HEK293 (cell line): ENCODE measurements around the gene FOXB1.
A peak's percentile ranks its signal among the peaks of the same experiment; 100 is the strongest.

ENCODE experiments used
- CTCF ChIA-PET: fragments of 350-600 bp; formaldehyde crosslinking; extraction: SDS; loops from one replicate; lab custom pipeline; 2021; ENCODE audit warnings: antibody characterized with exemption; lab: Yijun Ruan, JAX
- POLR2A ChIA-PET: fragments of 300-600 bp; formaldehyde crosslinking; extraction: SDS; loops from one replicate; lab custom pipeline; 2020; ENCODE audit warnings: antibody characterized with exemption, inconsistent platforms; lab: Yijun Ruan, JAX
- H3K27ac ChIP-seq: fragments of 200-500 bp; sonication (Bioruptor generic); 2 replicates; pipeline ENCODE4 v1.5.1; 2014; ENCODE audit warnings: low read depth, low read length, control low read depth, inconsistent platforms; ENCODE audit errors: extremely low read depth
- H3K36me3 ChIP-seq, 2 experiments: fragments of 200-500 bp in 1 of 2; sonication (Bioruptor generic) in 1 of 2; 1 replicate in 1 of 2; 2 replicates in 1 of 2; pipeline ENCODE4 v1.5.1; 2014 to 2017; ENCODE audit warnings: inconsistent platforms in 2 of 2, low read length in 2 of 2; ENCODE audit not compliant: control insufficient read depth in 2 of 2, insufficient read depth in 1 of 2
- H3K4me1 ChIP-seq: fragments of 200-500 bp; sonication (Bioruptor generic); 2 replicates; pipeline ENCODE4 v1.5.1; 2014; ENCODE audit warnings: mild to moderate bottlenecking, low read length, inconsistent platforms; ENCODE audit not compliant: control insufficient read depth, insufficient read depth
- H3K4me3 ChIP-seq: 2 replicates; pipeline ENCODE4 v1.5.1; 2011; ENCODE audit warnings: low read depth, mild to moderate bottlenecking, control low read depth, low read length, moderate library complexity
- H3K9me3 ChIP-seq: fragments of 200-500 bp; sonication (Bioruptor generic); 2 replicates; pipeline ENCODE4 v1.5.1; 2014; ENCODE audit warnings: low read depth, low read length, inconsistent platforms; ENCODE audit not compliant: control insufficient read depth, insufficient read depth
- KLF9 ChIP-seq: fragments of 450-650 bp; formaldehyde crosslinking; IDR thresholded peaks from 2 replicates; pipeline ENCODE4 v1.5.1; 2016; ENCODE audit warnings: missing biosample characterization, missing genetic modification characterization, low read depth
- SCRT1 ChIP-seq: fragments of 450-650 bp; formaldehyde crosslinking; IDR thresholded peaks from 2 replicates; pipeline ENCODE4 v1.5.1; 2016; ENCODE audit warnings: missing biosample characterization, missing genetic modification characterization, borderline replicate concordance
- SP2 ChIP-seq: fragments of 450-650 bp; formaldehyde crosslinking; IDR thresholded peaks from 2 replicates; pipeline ENCODE4 v1.5.1; 2016; ENCODE audit warnings: missing biosample characterization, missing genetic modification characterization
- TCF7L2 ChIP-seq: IDR thresholded peaks from 2 replicates; pipeline ENCODE4 v1.6.1; 2011; ENCODE audit warnings: low read depth, mild to moderate bottlenecking, inconsistent platforms, low read length, moderate library complexity, borderline replicate concordance
- ZFP41 ChIP-seq: fragments of 450-650 bp; formaldehyde crosslinking; IDR thresholded peaks from 2 replicates; pipeline ENCODE4 v1.5.1; 2016; ENCODE audit warnings: missing biosample characterization, missing genetic modification characterization, borderline replicate concordance
- ZNF174 ChIP-seq: fragments of 450-650 bp; formaldehyde crosslinking; IDR thresholded peaks from 2 replicates; pipeline ENCODE4 v1.5.0; 2017; ENCODE audit warnings: missing biosample characterization, mild to moderate bottlenecking, missing genetic modification characterization
- ZNF175 ChIP-seq: fragments of 450-650 bp; formaldehyde crosslinking; IDR thresholded peaks from 2 replicates; pipeline ENCODE4 v1.5.1; 2016; ENCODE audit warnings: missing biosample characterization, missing genetic modification characterization
- ZNF184 ChIP-seq: fragments of 450-650 bp; IDR thresholded peaks from 2 replicates; pipeline ENCODE4 v1.5.1; 2018; ENCODE audit warnings: missing biosample characterization, mild to moderate bottlenecking, missing genetic modification characterization
- ZNF19 ChIP-seq: fragments of 450-650 bp; formaldehyde crosslinking; IDR thresholded peaks from 2 replicates; pipeline ENCODE4; 2016; ENCODE audit warnings: missing biosample characterization, missing genetic modification characterization, low read depth
- ZNF2 ChIP-seq: fragments of 450-650 bp; formaldehyde crosslinking; IDR thresholded peaks from 2 replicates; pipeline ENCODE4 v1.5.1; 2016; ENCODE audit warnings: missing biosample characterization, missing genetic modification characterization
- ZNF221 ChIP-seq: fragments of 450-650 bp; formaldehyde crosslinking; IDR thresholded peaks from 2 replicates; pipeline ENCODE4 v1.5.1; 2017; ENCODE audit warnings: missing biosample characterization, missing genetic modification characterization, borderline replicate concordance
- ZNF223 ChIP-seq: fragments of 450-650 bp; formaldehyde crosslinking; IDR thresholded peaks from 2 replicates; pipeline ENCODE4 v1.5.1; 2016; ENCODE audit warnings: missing biosample characterization, missing genetic modification characterization
- ZNF239 ChIP-seq: fragments of 450-650 bp; formaldehyde crosslinking; IDR thresholded peaks from 2 replicates; pipeline ENCODE4 v1.5.1; 2016; ENCODE audit warnings: missing biosample characterization, missing genetic modification characterization
- ZNF248 ChIP-seq: fragments of 450-650 bp; formaldehyde crosslinking; IDR thresholded peaks from 2 replicates; pipeline ENCODE4 v1.5.1; 2017; ENCODE audit warnings: missing biosample characterization, missing genetic modification characterization
- ZNF37A ChIP-seq: fragments of 450-650 bp; IDR thresholded peaks from 2 replicates; pipeline ENCODE4 v1.5.1; 2018; ENCODE audit warnings: missing biosample characterization, missing genetic modification characterization
- ZNF391 ChIP-seq: fragments of 450-650 bp; formaldehyde crosslinking; IDR thresholded peaks from 2 replicates; pipeline ENCODE4 v1.5.1; 2016; ENCODE audit warnings: low read depth, missing biosample characterization, missing genetic modification characterization, borderline replicate concordance
- ZNF555 ChIP-seq: fragments of 450-650 bp; formaldehyde crosslinking; conservative IDR thresholded peaks from 2 replicates; pipeline ENCODE4 v1.5.1; 2017; ENCODE audit warnings: missing biosample characterization, mild to moderate bottlenecking, missing genetic modification characterization, inconsistent platforms
- ZNF600 ChIP-seq: fragments of 450-650 bp; formaldehyde crosslinking; IDR thresholded peaks from 2 replicates; pipeline ENCODE4 v1.5.1; 2016; ENCODE audit warnings: missing biosample characterization, missing genetic modification characterization
- ZNF701 ChIP-seq: fragments of 450-650 bp; formaldehyde crosslinking; IDR thresholded peaks from 2 replicates; pipeline ENCODE4 v1.5.1; 2016; ENCODE audit warnings: missing biosample characterization, missing genetic modification characterization
- ZNF707 ChIP-seq: fragments of 450-650 bp; formaldehyde crosslinking; IDR thresholded peaks from 2 replicates; pipeline ENCODE4 v1.5.1; 2016; ENCODE audit warnings: missing biosample characterization, missing genetic modification characterization
- TF ChIP-seq, protein P1 (sequence below): fragments of 450-650 bp; formaldehyde crosslinking; IDR thresholded peaks from 2 replicates; pipeline ENCODE4 v1.5.0; 2017; ENCODE audit warnings: missing biosample characterization, missing genetic modification characterization, borderline replicate concordance
- TF ChIP-seq, protein P2 (sequence below): fragments of 450-650 bp; formaldehyde crosslinking; optimal IDR thresholded peaks from 2 replicates; pipeline ENCODE3; 2016; ENCODE audit warnings: missing biosample characterization, mild to moderate bottlenecking, missing genetic modification characterization
- TF ChIP-seq, protein P3 (sequence below): fragments of 450-650 bp; formaldehyde crosslinking; IDR thresholded peaks from 2 replicates; pipeline ENCODE4 v1.5.1; 2017; ENCODE audit warnings: missing biosample characterization, missing genetic modification characterization
- TF ChIP-seq, protein P4 (sequence below): sonication (generic); formaldehyde crosslinking; IDR thresholded peaks from 2 replicates; pipeline ENCODE4 v1.8.1; 2022; ENCODE audit warnings: mild to moderate bottlenecking, moderate library complexity, missing genetic modification reagents

The FOXB1 gene

DNA sequence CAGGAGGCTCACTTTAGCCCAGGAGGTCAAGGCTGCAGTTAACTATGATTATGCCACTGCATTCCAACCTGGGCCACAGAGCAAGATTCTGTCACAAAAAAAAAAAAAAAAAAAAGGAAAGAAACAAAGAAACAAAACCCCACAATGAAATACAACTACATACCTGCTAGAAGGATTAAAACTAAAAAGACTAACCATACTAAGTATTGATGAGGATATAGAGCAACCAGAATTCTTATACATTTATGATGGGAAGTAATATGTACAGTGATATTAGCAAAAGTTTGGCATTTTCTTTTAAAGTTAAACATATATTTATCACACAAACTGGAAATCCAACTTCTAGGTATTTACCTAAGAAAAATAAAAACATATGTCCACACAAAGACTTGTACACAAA lies 40.2 kb upstream of the FOXB1 start:
- Histone ChIP-seq H3K36me3 (no peaks in the 10 kb centered on the region), H3K27ac (no peak overlapping the region), H3K4me3 (no peak overlapping the region), H3K4me1 (no peaks in the 10 kb centered on the region), H3K9me3 (no peaks in the 10 kb centered on the region; the same call in 1 of the 2 replicates)
- ChIA-PET POLR2A (no interaction called here), CTCF (no interaction called here)
- TF ChIP-seq ZNF221 (tag by site-specific recombination): no peak
- TF ChIP-seq ZNF37A (tag by site-specific recombination): no peak
- TF ChIP-seq ZNF555 (tag by site-specific recombination): no peak
- TF ChIP-seq ZNF184 (tag by site-specific recombination): peak; percentile 95
- TF ChIP-seq ZNF701 (tag by site-specific recombination): no peak

DNA sequence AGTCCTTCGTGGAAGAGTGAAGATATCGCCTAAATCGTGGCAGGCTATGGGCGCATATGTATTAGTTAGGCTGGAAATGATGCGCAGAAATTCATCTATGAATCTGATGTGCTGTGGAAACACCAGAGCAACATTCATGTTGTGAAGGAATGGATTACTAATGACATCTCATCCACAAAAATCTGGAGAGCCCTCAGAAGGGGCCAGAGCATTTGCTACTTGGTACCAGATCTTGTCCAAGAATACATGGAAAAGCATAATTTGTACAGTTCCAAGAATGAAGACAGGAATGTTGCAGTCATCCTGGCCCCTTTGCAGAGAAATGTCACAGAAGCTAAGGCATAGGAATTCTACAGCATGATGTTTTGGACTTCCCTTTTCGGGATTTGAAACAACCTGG lies 38.4 kb upstream of the FOXB1 start:
- ChIA-PET CTCF (interaction anchor here (0.6 kb wide), 1 partner anchor 213 kb away, joined by 4 read pairs; no protein-coding TSS in a partner anchor), POLR2A (no interaction called here)
- Histone ChIP-seq H3K9me3 (no peaks in the 10 kb centered on the region), H3K27ac (no peak overlapping the region), H3K4me1 (no peaks in the 10 kb centered on the region), H3K4me3 (no peak overlapping the region), H3K36me3 (no peaks in the 10 kb centered on the region)
- TF ChIP-seq TCF7L2 (no peak), ZNF707 (tag by site-specific recombination) (no peak), SCRT1 (tag by site-specific recombination) (no peak), ZNF19 (tag by site-specific recombination) (no peak), ZNF391 (tag by site-specific recombination) (no peak), SP2 (no peak), ZNF248 (tag by site-specific recombination) (no peak), ZNF174 (tag by site-specific recombination) (no peak), ZFP41 (no peak), ZNF600 (tag by site-specific recombination) (no peak), ZNF239 (tag by site-specific recombination) (no peak), ZNF2 (tag by site-specific recombination) (no peak), ZNF175 (tag by site-specific recombination) (no peak), KLF9 (tag by site-specific recombination) (no peak), ZNF223 (tag by site-specific recombination) (no peak)
- TF ChIP-seq, protein P1, sequence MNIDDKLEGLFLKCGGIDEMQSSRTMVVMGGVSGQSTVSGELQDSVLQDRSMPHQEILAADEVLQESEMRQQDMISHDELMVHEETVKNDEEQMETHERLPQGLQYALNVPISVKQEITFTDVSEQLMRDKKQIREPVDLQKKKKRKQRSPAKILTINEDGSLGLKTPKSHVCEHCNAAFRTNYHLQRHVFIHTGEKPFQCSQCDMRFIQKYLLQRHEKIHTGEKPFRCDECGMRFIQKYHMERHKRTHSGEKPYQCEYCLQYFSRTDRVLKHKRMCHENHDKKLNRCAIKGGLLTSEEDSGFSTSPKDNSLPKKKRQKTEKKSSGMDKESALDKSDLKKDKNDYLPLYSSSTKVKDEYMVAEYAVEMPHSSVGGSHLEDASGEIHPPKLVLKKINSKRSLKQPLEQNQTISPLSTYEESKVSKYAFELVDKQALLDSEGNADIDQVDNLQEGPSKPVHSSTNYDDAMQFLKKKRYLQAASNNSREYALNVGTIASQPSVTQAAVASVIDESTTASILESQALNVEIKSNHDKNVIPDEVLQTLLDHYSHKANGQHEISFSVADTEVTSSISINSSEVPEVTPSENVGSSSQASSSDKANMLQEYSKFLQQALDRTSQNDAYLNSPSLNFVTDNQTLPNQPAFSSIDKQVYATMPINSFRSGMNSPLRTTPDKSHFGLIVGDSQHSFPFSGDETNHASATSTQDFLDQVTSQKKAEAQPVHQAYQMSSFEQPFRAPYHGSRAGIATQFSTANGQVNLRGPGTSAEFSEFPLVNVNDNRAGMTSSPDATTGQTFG (tag by site-specific recombination): no peak
- TF ChIP-seq, protein P2, sequence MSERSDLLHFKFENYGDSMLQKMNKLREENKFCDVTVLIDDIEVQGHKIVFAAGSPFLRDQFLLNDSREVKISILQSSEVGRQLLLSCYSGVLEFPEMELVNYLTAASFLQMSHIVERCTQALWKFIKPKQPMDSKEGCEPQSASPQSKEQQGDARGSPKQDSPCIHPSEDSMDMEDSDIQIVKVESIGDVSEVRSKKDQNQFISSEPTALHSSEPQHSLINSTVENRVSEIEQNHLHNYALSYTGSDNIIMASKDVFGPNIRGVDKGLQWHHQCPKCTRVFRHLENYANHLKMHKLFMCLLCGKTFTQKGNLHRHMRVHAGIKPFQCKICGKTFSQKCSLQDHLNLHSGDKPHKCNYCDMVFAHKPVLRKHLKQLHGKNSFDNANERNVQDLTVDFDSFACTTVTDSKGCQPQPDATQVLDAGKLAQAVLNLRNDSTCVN (tag by site-specific recombination): no peak
- TF ChIP-seq, protein P3, sequence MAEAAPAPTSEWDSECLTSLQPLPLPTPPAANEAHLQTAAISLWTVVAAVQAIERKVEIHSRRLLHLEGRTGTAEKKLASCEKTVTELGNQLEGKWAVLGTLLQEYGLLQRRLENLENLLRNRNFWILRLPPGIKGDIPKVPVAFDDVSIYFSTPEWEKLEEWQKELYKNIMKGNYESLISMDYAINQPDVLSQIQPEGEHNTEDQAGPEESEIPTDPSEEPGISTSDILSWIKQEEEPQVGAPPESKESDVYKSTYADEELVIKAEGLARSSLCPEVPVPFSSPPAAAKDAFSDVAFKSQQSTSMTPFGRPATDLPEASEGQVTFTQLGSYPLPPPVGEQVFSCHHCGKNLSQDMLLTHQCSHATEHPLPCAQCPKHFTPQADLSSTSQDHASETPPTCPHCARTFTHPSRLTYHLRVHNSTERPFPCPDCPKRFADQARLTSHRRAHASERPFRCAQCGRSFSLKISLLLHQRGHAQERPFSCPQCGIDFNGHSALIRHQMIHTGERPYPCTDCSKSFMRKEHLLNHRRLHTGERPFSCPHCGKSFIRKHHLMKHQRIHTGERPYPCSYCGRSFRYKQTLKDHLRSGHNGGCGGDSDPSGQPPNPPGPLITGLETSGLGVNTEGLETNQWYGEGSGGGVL: no peak
- TF ChIP-seq, protein P4, sequence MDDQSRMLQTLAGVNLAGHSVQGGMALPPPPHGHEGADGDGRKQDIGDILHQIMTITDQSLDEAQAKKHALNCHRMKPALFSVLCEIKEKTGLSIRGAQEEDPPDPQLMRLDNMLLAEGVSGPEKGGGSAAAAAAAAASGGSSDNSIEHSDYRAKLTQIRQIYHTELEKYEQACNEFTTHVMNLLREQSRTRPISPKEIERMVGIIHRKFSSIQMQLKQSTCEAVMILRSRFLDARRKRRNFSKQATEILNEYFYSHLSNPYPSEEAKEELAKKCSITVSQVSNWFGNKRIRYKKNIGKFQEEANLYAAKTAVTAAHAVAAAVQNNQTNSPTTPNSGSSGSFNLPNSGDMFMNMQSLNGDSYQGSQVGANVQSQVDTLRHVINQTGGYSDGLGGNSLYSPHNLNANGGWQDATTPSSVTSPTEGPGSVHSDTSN (CRISPR knock-in tag): no peak
